ENCODE data around the gene GOLGA3.
A peak's percentile ranks its signal among the peaks of the same experiment; 100 is the strongest.
"Not testable (repeated sequence)": the region's sequence is repeated elsewhere in the genome, so short reads cannot be mapped to it uniquely, and the experiment has no call there.

Gene GOLGA3

DNA sequence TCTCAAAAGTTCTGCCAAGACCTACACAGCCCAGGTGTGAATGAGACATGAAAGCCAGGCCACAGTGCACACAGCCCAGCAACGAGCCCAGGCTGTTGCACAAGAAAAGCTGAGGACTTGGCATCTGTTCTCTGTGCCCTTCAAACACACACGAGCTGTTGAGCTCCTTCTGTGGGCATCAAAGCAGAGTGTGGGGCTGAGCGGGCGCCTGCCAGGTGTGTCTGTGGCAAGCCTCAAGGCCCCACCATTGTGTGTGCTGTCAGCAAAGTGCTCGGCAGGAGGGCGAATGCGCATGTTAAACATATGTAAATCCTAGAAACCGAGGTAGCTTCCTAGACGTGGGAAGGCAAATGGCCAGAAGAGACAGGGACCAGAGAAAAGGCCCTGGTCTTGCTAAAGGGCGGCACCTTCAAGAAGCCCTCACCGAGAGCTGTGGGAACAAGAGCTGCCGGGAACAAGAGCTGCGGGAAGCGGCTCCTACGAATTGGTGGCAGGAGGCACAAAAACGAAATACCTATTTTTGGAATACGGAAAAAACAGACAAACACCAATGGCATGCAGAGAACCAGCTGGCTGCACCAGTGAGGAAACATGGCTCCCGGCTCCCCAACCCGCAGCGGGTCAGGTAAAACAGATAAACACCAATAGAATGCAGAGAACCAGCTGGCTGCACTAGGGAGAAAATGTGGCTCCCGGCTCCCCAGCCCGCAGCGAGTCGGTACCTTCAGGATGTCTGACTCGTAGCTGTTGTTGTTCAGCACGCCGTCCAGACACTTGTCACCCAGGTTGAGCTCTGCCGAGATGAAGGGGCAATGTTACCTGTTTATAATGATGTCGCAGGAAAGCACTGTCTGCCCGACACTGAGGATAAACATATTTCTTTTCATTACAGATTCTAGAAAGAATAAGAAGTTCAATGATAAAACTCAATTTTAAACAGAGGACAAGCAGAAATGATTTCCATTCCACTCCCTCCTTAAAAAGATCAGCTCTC, 19.0 kb upstream of the GOLGA3 start:
- peak in 1 of 2 donors; percentile 37 for DNase-seq

DNA sequence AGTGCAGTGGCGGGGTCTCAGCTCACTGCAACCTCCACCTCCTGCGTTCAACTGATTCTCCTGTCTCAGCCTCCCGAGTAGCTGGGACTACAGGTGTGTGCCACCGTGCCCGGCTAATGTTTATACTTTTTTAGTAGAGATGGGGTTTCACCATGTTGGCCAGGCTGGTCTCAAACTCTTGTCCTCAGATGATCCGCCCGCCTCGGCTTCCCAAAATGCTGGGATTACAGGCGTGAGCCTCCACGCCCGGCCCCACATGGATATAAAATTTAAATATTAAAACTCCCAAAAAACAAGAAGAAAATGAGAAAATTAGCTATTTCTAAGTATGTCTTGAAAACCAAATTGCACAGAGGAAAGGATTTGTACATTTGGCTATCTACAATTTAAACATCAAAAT, 16.0 kb upstream of the GOLGA3 start:
- DNase-seq: not testable (repeated sequence)

DNA sequence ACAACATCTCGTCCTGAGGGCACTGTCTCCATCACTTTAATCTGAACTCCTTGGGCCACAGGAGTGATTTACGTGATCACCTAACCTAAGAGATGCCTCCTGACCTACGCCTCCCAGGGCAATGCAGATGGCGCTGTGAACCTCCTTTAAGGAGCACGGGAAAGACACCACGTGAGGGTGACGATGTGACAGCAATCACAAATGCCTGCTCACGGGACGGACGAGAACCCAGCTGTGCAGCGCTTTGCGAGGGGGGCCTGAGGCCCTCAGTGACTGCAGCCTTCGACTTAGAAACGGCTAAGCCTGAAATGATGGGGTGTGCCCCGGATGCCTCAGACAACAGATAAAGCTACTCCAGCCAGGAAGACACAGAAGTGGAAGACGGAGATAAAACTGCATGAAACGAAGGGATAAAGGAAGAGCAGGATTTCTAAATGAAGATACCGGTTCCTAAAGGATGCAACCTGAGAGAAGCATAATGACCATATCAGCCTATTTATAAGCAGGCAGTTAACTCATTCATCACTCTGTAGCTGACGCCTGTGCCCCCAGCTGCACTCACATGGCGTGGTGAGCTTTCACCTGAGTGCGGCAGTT, 13.9 kb upstream of the GOLGA3 start:
- DNase-seq: no peak

DNA sequence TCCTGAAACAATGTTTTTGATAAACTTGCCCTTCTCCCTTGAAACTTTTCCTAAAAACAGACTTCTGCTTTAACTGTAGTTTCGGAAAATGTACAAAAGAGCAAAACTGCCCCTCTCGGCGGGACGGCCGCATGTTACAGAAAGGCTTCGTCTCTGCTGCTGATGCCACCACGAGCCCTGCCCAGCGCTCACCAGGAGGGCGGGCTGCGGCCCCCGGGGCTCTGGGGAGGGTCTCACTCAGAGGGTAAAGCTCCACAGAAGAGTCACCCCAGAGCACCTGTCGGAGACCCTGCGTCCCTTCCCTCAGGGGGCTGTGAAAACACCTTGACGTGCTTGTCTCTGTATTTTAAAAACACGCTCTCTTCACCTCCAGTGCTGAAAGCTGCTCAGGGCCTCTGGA, 12.5 kb upstream of the GOLGA3 start:
- DNase-seq: no peak

DNA sequence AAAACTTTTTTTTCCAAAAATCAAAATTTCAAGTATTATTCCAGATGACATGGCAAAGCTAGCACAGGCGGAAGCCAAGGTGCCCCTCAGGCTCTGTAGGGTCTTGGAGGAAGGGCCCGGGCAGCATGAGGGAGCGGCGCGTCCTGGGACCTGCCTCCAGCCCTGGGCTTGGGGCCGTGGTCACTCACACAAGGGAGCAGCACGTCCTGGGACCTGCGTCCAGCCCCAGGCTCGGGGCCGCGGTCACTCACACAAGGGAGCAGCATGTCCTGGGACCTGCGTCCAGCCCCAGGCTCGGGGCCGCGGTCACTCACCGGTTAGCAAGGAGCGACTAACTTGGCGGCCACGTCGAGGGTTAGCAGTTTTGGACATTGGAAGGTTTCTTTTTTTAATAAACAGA, 11.9 kb upstream of the GOLGA3 start:
- no peak for DNase-seq

DNA sequence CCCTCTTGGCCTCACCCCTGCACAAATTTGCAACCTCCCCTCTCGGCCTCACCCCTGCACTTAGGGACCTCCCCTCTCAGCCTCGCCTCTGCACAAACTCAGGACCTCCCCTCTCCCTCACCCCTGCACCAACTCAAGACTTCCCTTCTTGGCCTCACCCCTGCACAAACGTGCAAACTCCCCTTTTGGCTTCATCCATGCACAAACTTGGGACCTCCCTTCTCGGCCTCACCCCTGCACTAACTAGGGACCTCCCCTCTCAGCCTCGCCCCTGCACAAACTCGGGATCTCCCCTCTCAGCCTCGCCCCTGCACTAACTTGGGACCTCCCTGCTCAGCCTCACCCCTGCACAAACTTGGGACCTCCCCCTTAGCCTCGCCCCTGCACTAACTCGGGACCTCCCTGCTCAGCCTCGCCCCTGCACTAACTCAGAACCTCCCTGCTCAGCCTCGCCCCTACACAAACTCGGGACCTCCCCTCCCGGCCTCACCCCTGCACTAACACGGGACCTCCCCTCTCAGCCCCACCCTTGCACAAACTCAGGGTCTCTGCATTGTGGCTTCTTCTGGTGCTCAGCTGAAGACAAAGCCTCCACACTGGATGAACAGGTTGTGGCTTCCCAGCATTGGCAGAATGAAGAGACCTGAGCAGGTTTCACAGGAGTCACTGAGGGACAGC, 11.0 kb upstream of the GOLGA3 start:
- DNase-seq: no peak

DNA sequence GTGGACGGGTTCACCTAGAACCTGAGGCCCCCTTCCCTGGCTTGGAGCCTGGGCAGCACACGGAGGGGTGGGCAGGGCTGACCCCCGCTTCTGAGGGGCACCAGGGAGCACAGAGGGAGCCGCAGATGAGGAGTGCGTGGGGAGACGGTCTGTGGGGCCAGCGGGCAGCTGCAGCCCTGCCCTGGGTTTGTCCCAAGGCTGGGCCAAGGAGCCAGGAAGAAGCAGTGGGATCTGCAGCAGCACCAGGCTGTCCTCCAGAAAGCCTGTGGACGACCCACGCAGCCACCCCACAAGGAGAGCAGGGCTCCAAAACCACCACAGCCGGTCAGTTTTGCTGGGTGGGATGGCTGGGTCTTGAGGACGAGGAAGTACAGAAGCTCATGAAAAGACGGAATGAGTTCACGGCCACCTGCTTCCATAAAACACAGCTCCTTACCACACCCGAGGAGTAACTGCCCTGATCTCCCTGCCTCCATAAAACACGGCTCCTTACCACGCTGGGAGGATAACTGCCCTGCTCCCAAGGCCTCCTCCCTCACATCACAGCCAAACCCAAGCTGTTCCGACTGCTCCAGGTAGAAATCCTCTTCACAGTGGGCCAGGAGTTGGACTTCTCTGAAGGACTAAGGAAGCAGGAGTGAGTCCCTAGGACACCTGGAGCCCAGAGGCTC, 9.9 kb upstream of the GOLGA3 start:
- DNase-seq: no peak

DNA sequence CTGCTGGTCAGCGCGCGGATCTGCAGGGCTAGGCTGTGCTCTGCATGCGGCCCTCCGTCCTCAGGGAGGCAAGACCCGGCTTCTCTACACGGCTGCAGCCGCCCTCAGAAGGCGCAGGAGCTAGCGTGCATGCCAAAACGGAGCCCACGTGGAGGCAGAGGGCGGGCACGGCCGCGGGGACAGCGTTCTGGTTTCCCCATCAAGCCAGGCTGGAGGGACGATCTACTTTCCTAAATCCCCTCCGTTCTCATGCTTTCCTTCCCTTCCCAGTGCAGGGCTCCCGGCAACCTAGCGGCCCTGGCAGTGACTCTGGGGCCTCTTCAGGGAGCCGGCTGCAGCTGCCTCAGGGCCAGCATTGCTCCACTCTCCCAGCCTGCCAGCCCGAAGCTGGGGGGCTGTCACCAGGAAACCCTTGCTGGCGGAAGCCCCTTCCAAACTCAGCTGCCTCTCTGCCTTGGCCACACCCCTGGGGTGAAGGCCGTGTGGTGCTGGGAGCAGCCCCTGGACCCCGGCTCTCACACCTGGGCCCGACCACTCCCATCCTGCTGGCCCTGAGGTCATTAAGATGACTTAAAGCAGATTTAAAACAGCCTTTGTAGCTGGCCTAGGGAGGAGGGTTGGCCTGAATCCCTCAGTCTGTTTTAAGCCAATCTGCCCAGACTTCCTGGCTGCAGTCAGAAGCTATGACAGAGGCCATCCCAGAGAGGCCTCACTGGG, 9.2 kb upstream of the GOLGA3 start:
- no peak for DNase-seq

DNA sequence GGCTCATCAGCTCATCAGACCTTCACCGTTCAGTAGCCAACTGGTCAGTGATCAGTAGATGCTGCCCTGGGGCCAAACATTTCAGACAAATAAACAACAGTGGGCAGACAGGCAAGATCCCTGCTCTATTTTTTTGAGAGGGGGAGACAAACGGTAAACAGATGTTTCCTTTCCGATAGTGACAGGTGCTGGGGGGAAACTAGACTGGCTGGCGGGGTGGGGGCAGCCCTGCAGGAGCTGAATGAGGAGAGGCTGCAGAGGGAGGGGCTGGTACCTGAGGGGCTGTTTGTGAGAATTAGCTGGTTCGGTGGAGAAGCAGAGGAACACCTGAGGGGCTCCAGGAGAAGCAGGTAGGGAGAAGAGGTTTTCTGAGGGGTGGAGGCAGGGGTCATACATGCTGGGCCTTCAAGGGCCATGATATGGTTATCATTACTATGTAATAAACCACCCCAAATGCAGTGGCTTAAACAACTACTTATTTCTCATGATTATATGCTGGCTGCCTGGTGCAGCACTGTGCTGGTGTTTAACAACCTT, 8.2 kb upstream of the GOLGA3 start:
- no peak for DNase-seq

DNA sequence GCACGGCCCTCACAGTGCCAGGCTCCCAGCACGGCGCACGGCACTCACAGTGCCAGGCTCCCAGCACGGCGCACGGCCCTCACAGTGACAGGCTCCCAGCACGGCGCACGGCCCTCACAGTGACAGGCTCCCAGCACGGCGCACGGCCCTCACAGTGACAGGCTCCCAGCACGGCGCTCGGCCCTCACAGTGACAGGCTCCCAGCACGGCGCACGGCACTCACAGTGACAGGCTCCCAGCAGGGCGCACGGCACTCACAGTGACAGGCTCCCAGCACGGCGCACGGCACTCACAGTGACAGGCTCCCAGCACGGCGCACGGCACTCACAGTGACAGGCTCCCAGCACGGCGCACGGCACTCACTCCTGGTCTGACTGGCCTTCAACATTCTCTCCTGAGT, 7.6 kb upstream of the GOLGA3 start:
- not testable (repeated sequence) for DNase-seq

DNA sequence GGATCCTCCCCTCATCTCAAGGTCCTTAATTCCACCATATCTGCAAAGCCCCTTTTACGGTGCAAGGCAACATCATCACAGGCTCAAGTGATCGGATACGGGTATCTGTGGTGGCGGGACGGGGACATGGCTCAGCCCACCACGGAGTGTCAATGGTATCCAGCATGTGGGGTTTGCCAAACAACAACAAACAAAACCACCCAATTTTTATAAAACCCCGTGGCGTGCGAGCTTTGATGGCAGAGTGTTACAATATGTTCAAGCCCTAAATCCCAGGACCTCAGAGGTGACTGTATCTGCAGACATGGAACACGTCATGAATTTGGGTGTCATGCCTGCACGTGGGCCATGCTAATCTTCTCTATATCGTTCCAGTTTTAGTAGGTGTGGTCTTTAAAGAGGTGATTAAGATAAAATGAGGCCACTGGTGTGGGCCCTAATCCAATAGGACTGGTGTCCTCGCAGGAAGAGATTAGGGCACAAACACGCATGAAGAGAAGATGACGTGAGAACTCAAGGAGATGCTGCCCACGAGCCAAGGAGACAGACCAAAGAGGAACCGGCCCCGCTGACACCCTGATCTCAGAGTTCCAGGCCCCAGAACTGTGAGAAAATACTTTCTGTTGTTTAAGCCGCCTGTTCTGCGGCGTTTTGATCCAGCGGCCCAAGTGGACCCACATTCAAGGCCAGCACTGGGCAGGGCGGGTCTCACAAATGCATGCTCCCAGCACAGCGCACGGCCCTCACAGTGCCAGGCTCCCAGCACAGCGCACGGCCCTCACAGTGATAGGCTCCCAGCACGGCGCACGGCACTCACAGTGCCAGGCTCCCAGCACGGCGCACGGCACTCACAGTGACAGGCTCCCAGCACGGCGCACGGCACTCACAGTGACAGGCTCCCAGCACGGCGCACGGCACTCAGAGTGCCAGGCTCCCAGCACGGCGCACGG, 6.7 kb upstream of the GOLGA3 start:
- DNase-seq: no peak

DNA sequence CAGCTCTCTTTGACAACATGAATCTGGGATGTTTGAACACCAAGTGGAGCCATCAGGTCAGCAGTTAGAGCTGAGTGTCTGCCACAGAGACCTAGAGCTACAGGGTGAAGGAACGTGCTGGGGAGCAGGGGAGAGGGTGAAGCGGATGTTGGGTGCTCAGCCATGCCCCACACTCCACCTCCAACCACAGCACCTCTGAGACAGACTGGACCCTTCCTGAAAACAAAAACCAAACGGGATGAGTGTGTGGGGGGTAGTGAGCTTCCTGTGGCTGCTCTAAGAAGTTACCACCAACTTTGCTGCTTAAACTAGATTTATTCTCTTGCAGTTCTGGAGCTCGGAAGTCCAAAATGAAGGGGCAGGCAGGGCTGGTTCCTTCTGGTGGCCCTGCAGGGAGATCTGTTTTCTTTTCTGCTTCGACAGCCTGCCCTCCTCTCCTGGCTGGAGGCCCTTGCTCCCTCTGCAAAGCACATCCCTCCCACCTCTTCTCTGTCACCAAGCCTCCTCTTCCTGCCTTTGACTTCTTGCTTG, 5.6 kb upstream of the GOLGA3 start:
- DNase-seq: peak in 1 of 2 donors; percentile 15

DNA sequence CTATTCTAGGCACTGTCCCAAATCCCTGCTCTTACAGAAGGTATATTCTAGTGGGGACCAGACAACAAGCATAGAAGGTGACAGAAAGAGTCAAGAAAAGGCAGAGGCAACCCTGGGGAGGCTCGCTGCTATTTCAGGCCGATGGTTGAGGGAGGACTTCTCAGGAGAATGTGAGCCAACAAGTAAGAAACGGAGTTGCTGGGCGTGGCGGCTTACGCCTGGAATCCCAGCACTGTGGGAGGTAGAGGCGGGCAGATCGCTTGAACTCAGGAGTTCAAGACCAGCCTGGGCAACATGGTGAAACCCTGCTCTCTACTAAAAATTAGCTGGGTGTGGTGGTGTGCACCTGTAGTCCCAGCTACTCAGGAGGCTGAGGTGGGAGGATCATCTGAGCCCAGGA, 4.7 kb upstream of the GOLGA3 start:
- no peak for DNase-seq

DNA sequence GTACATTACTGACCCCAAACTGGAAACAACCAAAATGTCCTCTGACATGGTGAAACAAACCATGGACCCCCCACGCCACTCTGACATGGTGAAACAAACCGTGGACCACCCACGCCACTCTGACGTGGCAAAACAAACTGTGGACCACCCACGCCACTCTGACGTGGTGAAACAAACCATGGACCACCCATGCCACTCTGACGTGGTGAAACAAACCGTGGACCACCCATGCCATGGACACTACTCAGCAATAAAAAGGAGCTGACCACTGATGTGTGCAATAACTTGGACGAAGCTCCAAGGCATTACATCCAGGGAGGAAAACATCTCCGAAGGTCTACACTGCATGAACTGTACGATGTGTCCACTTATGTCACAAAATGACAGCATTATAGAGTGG, 3.1 kb upstream of the GOLGA3 start:
- DNase-seq: no peak

DNA sequence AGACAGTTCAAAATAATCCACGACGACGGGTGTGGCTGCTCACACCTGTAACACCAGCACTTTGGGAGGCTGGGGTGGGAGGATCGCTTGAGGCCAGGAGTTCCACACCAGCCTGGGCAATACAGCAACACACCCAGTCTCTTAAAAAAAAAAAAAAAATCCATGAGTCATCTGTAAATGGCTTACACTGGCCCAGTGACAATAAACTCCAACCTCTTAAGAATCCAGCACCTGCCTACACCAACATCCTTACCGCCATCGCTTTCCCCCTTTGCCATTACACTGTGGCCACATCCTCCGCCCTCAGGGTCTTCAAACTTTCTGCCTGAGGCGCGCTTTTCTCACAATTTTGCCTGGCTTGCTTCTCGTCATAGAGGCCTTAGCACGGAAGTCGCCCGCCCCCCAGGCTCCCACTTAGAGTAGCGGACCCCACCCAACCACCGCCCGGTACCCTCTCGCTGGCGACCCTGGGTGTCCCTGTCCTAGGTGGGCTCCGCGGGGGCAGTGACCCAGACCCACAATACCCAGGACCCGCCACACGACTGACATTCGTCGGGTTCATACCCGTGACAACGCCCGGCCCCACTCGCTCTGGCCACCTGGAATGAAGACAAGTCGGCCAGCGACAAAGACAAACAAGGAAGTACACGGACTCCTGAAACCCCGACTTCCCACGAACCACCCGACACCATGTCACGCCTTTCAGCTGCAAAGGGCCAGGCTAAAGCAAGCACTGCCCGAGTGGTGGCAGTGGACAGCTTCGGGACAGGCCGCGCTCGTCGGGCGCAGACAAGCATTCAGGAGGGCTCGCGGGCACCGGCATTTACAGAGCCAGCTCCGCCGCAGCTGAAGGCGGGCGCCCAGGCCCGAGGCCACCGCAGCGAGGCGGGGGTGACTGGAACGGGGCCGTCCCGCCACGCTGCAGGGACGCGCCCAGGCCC, 636 bp downstream of the GOLGA3 start:
- DNase-seq: no peak

DNA sequence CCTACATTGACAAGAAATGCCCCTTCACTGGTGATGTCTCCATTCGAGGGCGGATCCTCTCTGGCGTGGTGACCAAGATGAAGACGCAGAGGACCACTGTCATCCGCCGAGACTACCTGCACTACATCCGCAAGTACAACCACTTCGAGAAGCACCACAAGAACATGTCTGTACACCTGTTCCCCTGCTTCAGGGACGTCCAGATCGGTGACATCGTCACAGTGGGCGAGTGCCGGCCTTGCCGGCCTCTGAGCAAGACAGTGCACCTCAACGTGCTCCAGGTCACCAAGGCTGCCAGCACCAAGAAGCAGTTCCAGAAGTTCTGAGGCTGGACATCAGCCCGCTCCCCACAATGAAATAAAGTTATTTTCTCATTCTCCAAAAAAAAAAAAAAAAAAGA, 2.8 kb downstream of the GOLGA3 start:
- DNase-seq: no peak

DNA sequence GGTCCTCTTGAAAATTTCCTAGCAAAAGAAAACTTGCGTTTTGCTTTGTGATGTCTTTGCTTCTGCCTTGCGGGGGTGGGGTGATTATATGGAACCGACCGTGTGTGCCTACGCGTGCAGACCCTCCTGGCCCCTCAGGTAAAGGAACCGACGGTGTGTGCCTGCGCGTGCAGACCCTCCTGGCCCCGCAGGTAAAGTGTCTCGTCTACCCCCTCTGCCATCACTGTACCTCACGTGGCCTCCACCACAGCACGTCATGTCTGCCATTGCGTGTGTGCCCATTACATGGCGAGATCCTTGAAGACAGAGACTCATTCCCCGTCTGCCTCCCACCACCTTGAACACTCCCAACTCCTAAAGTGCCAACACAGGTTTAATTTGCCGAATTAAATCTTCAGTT, 3.6 kb downstream of the GOLGA3 start:
- no peak for DNase-seq

DNA sequence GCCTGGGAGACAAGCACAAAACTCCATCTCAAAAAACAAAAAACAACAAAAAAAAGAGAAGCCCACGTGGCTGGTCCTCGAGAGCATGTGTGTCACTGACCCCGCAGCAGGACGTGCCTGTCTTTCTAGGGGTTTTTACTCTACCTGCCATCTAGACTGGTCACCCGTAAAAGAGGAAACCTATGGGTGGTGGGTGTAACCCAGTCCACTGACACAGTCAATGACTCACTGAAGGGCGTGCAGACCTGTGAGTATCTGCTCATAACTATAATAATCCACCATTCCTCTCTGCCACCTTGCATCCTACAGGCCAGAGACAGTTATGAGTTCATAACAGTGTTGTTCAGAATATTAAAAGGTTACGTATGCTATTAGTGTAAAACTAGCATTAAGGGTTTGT, 4.6 kb downstream of the GOLGA3 start:
- DNase-seq: no peak

DNA sequence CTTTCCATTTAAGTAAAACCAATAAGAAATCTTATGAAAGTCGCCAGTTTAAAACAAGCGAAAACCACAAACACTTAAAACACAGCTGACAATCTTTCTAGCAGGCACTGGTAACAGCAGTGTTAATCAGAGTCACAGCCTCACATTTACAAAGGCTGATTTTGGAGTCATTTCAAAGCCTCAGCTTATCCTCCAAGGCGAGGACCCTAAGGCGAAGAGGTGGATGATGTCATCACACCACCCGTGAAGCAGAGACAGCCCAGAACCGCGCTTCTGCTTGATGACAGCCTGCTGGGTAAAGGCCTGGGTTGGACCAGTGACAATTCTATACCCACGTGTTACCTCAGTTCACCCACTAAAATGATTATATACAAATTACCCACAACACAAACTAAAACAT, 10.1 kb downstream of the GOLGA3 start:
- DNase-seq: peak in 1 of 2 donors; percentile 21

DNA sequence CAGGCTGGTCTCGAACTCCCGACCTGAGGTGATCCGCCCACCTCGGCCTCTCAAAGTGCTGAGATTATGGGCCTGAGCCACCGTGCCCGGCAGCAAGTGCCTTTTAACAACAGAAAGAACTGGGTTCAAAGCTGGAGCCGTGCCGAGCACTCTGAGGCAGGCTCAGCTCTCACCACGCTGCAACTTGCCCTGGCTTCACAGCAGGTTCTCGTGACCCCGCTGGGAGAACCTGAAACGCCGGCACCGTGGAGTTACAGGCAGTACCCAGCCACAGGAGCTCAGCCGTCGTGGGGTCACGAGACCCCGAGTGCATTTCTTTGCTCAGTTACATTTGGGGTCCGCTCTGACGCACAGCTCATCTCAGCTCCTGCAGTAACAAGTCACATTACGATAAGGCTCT, 14.4 kb downstream of the GOLGA3 start:
- DNase-seq: no peak

All from CD4-positive, alpha-beta T cell treated with Interleukin-1 beta for 1 hour (primary cell).